MM.1S (cell line): Measurements from ENCODE around the gene BCL11B.

Source experiments
- EZH2 ChIP-seq: fragments of 300-600 bp; sonication (generic); optimal IDR thresholded peaks from 2 replicates; pipeline ENCODE3; 2017; ENCODE audit warnings: low read depth, mild to moderate bottlenecking, antibody characterized with exemption, low read length, mixed read lengths
- TF ChIP-seq, protein P1 (sequence below): fragments of 300-600 bp; sonication (generic); IDR thresholded peaks from 2 replicates; pipeline ENCODE4 v1.5.1; 2016; ENCODE audit warnings: antibody characterized with exemption, low read length, mixed read lengths

DNA sequence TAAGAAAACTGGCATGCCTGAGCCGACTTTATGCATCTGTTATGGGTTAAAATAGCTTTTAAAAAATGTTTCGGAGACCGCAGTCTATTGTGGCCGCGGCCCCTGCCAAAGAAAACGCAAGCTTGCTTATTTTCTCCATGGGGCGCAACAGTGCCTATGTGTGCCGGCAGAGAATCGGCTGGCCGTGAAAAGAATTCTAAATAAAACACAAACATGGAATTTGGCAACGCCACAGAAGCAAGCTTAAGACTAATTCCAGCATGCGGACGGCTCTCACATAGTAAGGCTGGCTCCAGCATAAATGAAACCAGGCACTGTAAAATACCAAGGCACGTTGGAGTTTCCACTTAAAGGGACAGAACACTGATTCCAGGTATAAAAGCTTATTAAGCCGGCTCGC, 56.7 kb downstream of the BCL11B start:
- TF ChIP-seq, protein P1, sequence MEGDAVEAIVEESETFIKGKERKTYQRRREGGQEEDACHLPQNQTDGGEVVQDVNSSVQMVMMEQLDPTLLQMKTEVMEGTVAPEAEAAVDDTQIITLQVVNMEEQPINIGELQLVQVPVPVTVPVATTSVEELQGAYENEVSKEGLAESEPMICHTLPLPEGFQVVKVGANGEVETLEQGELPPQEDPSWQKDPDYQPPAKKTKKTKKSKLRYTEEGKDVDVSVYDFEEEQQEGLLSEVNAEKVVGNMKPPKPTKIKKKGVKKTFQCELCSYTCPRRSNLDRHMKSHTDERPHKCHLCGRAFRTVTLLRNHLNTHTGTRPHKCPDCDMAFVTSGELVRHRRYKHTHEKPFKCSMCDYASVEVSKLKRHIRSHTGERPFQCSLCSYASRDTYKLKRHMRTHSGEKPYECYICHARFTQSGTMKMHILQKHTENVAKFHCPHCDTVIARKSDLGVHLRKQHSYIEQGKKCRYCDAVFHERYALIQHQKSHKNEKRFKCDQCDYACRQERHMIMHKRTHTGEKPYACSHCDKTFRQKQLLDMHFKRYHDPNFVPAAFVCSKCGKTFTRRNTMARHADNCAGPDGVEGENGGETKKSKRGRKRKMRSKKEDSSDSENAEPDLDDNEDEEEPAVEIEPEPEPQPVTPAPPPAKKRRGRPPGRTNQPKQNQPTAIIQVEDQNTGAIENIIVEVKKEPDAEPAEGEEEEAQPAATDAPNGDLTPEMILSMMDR: no peak
- TF ChIP-seq EZH2: no peak
